Measurements from ENCODE around the gene MBD2. TPM values are rescaled to one million over a fixed set of nuclear protein-coding genes. Genes with fewer than 3 reads are reported as not detected.

MBD2 gene
- polyA plus RNA-seq, 1 donor = 54.2 TPM

- Histone ChIP-seq H3K36me3 (ENCODE audit: control insufficient read depth, insufficient read depth, low read length) (peaks cover 41% of the 10 kb centered on the region), H3K27me3 (ENCODE audit: control insufficient read depth, insufficient read depth, low read length) (no peaks in the 10 kb centered on the region), H3K9me3 (ENCODE audit: control insufficient read depth, low read depth, low read length) (no peaks in the 10 kb centered on the region), H3K4me3 (ENCODE audit: low read length) (no peak overlapping the region), H3K27ac (ENCODE audit: low read length) (no peak overlapping the region), H3K4me1 (ENCODE audit: control insufficient read depth, insufficient read depth, low read length) (no peaks in the 10 kb centered on the region)
- DNase-seq = no peak
- WGBS (ENCODE audit: insufficient coverage, low lambda C conversion rate) = 93% methylated on average over 2 of the region's 4 CpGs
Measured at GRCh38 chr18:54154231-54154630, 70.2 kb downstream of the MBD2 start.

- Histone ChIP-seq H3K4me1 (ENCODE audit: control insufficient read depth, insufficient read depth, low read length) (no peaks in the 10 kb centered on the region), H3K27me3 (ENCODE audit: control insufficient read depth, insufficient read depth, low read length) (no peaks in the 10 kb centered on the region), H3K4me3 (ENCODE audit: low read length) (no peak overlapping the region), H3K9me3 (ENCODE audit: control insufficient read depth, low read depth, low read length) (no peaks in the 10 kb centered on the region), H3K36me3 (ENCODE audit: control insufficient read depth, insufficient read depth, low read length) (peaks cover 18% of the 10 kb centered on the region), H3K27ac (ENCODE audit: low read length) (no peak overlapping the region)
- DNase-seq = no peak
- WGBS (ENCODE audit: insufficient coverage, low lambda C conversion rate) = no CpG with 5 or more reads among the region's 3 CpGs
Measured at GRCh38 chr18:54151376-54151775, 73.1 kb downstream of the MBD2 start.

GRCh38 chr18:54150226-54150625 lies 74.2 kb downstream of the MBD2 start:
- WGBS (ENCODE audit: insufficient coverage, low lambda C conversion rate) = no CpG with 5 or more reads among the region's 7 CpGs
- Histone ChIP-seq H3K27me3 (ENCODE audit: control insufficient read depth, insufficient read depth, low read length) (no peaks in the 10 kb centered on the region), H3K36me3 (ENCODE audit: control insufficient read depth, insufficient read depth, low read length) (peaks cover 13% of the 10 kb centered on the region), H3K9me3 (ENCODE audit: control insufficient read depth, low read depth, low read length) (no peaks in the 10 kb centered on the region), H3K27ac (ENCODE audit: low read length) (no peak overlapping the region), H3K4me1 (ENCODE audit: control insufficient read depth, insufficient read depth, low read length) (no peaks in the 10 kb centered on the region), H3K4me3 (ENCODE audit: low read length) (no peak overlapping the region)
- no peak for DNase-seq

- DNase-seq = no peak
- Histone ChIP-seq H3K9me3 (ENCODE audit: control insufficient read depth, low read depth, low read length) (no peaks in the 10 kb centered on the region), H3K27ac (ENCODE audit: low read length) (no peak overlapping the region), H3K4me1 (ENCODE audit: control insufficient read depth, insufficient read depth, low read length) (no peaks in the 10 kb centered on the region), H3K27me3 (ENCODE audit: control insufficient read depth, insufficient read depth, low read length) (no peaks in the 10 kb centered on the region), H3K4me3 (ENCODE audit: low read length) (no peak overlapping the region), H3K36me3 (ENCODE audit: control insufficient read depth, insufficient read depth, low read length) (peaks cover 9% of the 10 kb centered on the region)
- 67% methylated on average over 1 of the region's 3 CpGs for WGBS (ENCODE audit: insufficient coverage, low lambda C conversion rate)
Measured at GRCh38 chr18:54149078-54149697, 75.3 kb downstream of the MBD2 start.

GRCh38 chr18:54148678-54149077 lies 75.8 kb downstream of the MBD2 start:
- Histone ChIP-seq H3K27ac (ENCODE audit: low read length) (no peak overlapping the region), H3K9me3 (ENCODE audit: control insufficient read depth, low read depth, low read length) (no peaks in the 10 kb centered on the region), H3K36me3 (ENCODE audit: control insufficient read depth, insufficient read depth, low read length) (peaks cover 8% of the 10 kb centered on the region), H3K4me3 (ENCODE audit: low read length) (no peak overlapping the region), H3K27me3 (ENCODE audit: control insufficient read depth, insufficient read depth, low read length) (no peaks in the 10 kb centered on the region), H3K4me1 (ENCODE audit: control insufficient read depth, insufficient read depth, low read length) (no peaks in the 10 kb centered on the region)
- WGBS (ENCODE audit: insufficient coverage, low lambda C conversion rate) = 94% methylated on average over 3 of the region's 4 CpGs
- DNase-seq = no peak

GRCh38 chr18:54148151-54148550 lies 76.3 kb downstream of the MBD2 start:
- Histone ChIP-seq H3K9me3 (ENCODE audit: control insufficient read depth, low read depth, low read length) (no peaks in the 10 kb centered on the region), H3K36me3 (ENCODE audit: control insufficient read depth, insufficient read depth, low read length) (peaks cover 7% of the 10 kb centered on the region), H3K4me3 (ENCODE audit: low read length) (no peak overlapping the region)

GRCh38 chr18:54147439-54147838 lies 77.0 kb downstream of the MBD2 start:
- peaks cover 4% of the 10 kb centered on the region for H3K36me3 ChIP-seq (ENCODE audit: control insufficient read depth, insufficient read depth, low read length)
- 100% methylated on average over 1 of the region's 2 CpGs for WGBS (ENCODE audit: insufficient coverage, low lambda C conversion rate)

More at GRCh38 chr18:54148151-54148550, 76.3 kb downstream of the MBD2 start:
- no peaks in the 10 kb centered on the region for H3K27me3 ChIP-seq (ENCODE audit: control insufficient read depth, insufficient read depth, low read length)
- no peak for DNase-seq
- H3K4me1 ChIP-seq (ENCODE audit: control insufficient read depth, insufficient read depth, low read length) = no peaks in the 10 kb centered on the region
- no peak overlapping the region for H3K27ac ChIP-seq (ENCODE audit: low read length)

GRCh38 chr18:54141041-54141608 lies 83.3 kb downstream of the MBD2 start:
- DNase-seq = no peak
- WGBS (ENCODE audit: insufficient coverage, low lambda C conversion rate) = 100% methylated on average over 1 of the region's 3 CpGs

More at GRCh38 chr18:54147439-54147838, 77.0 kb downstream of the MBD2 start:
- Histone ChIP-seq H3K27ac (ENCODE audit: low read length) (no peak overlapping the region), H3K27me3 (ENCODE audit: control insufficient read depth, insufficient read depth, low read length) (no peaks in the 10 kb centered on the region), H3K4me3 (ENCODE audit: low read length) (no peak overlapping the region), H3K4me1 (ENCODE audit: control insufficient read depth, insufficient read depth, low read length) (no peaks in the 10 kb centered on the region), H3K9me3 (ENCODE audit: control insufficient read depth, low read depth, low read length) (no peaks in the 10 kb centered on the region)
- no peak for DNase-seq

GRCh38 chr18:54140641-54141040 lies 83.8 kb downstream of the MBD2 start:
- H3K9me3 ChIP-seq (ENCODE audit: control insufficient read depth, low read depth, low read length) = peaks cover 3% of the 10 kb centered on the region
- no peaks in the 10 kb centered on the region for H3K4me1 ChIP-seq (ENCODE audit: control insufficient read depth, insufficient read depth, low read length)
- H3K27ac ChIP-seq (ENCODE audit: low read length) = no peak overlapping the region
- no peaks in the 10 kb centered on the region for H3K27me3 ChIP-seq (ENCODE audit: control insufficient read depth, insufficient read depth, low read length)
- no peak overlapping the region for H3K4me3 ChIP-seq (ENCODE audit: low read length)
- no peaks in the 10 kb centered on the region for H3K36me3 ChIP-seq (ENCODE audit: control insufficient read depth, insufficient read depth, low read length)
- WGBS (ENCODE audit: insufficient coverage, low lambda C conversion rate) = 100% methylated on average over 1 of the region's 1 CpG
- no peak for DNase-seq

More at GRCh38 chr18:54141041-54141608, 83.3 kb downstream of the MBD2 start:
- peaks cover 3% of the 10 kb centered on the region for H3K9me3 ChIP-seq (ENCODE audit: control insufficient read depth, low read depth, low read length)
- H3K36me3 ChIP-seq (ENCODE audit: control insufficient read depth, insufficient read depth, low read length) = no peaks in the 10 kb centered on the region
- no peaks in the 10 kb centered on the region for H3K4me1 ChIP-seq (ENCODE audit: control insufficient read depth, insufficient read depth, low read length)
- H3K27me3 ChIP-seq (ENCODE audit: control insufficient read depth, insufficient read depth, low read length) = no peaks in the 10 kb centered on the region
- H3K4me3 ChIP-seq (ENCODE audit: low read length) = no peak overlapping the region
- no peak overlapping the region for H3K27ac ChIP-seq (ENCODE audit: low read length)

- Histone ChIP-seq H3K36me3 (ENCODE audit: control insufficient read depth, insufficient read depth, low read length) (no peaks in the 10 kb centered on the region), H3K9me3 (ENCODE audit: control insufficient read depth, low read depth, low read length) (peaks cover 3% of the 10 kb centered on the region), H3K27me3 (ENCODE audit: control insufficient read depth, insufficient read depth, low read length) (no peaks in the 10 kb centered on the region), H3K4me1 (ENCODE audit: control insufficient read depth, insufficient read depth, low read length) (no peaks in the 10 kb centered on the region), H3K27ac (ENCODE audit: low read length) (no peak overlapping the region), H3K4me3 (ENCODE audit: low read length) (no peak overlapping the region)
- no peak for DNase-seq
- WGBS (ENCODE audit: insufficient coverage, low lambda C conversion rate) = 100% methylated on average over 3 of the region's 3 CpGs
Measured at GRCh38 chr18:54135216-54135615, 89.3 kb downstream of the MBD2 start.

GRCh38 chr18:54134053-54134452 lies 90.4 kb downstream of the MBD2 start:
- H3K27me3 ChIP-seq (ENCODE audit: control insufficient read depth, insufficient read depth, low read length) = no peaks in the 10 kb centered on the region
- H3K4me3 ChIP-seq (ENCODE audit: low read length) = no peak overlapping the region
- DNase-seq = no peak
- H3K27ac ChIP-seq (ENCODE audit: low read length) = no peak overlapping the region
- H3K36me3 ChIP-seq (ENCODE audit: control insufficient read depth, insufficient read depth, low read length) = no peaks in the 10 kb centered on the region
- no peaks in the 10 kb centered on the region for H3K9me3 ChIP-seq (ENCODE audit: control insufficient read depth, low read depth, low read length)
- H3K4me1 ChIP-seq (ENCODE audit: control insufficient read depth, insufficient read depth, low read length) = no peaks in the 10 kb centered on the region
